NCI-H1092 (cell line): ENCODE results near the gene NCOR1.

ENCODE experiments used
- DNase-seq: peaks from one replicate; lab custom pipeline; 2025; lab: John Stamatoyannopoulos, UW

The NCOR1 gene

DNA sequence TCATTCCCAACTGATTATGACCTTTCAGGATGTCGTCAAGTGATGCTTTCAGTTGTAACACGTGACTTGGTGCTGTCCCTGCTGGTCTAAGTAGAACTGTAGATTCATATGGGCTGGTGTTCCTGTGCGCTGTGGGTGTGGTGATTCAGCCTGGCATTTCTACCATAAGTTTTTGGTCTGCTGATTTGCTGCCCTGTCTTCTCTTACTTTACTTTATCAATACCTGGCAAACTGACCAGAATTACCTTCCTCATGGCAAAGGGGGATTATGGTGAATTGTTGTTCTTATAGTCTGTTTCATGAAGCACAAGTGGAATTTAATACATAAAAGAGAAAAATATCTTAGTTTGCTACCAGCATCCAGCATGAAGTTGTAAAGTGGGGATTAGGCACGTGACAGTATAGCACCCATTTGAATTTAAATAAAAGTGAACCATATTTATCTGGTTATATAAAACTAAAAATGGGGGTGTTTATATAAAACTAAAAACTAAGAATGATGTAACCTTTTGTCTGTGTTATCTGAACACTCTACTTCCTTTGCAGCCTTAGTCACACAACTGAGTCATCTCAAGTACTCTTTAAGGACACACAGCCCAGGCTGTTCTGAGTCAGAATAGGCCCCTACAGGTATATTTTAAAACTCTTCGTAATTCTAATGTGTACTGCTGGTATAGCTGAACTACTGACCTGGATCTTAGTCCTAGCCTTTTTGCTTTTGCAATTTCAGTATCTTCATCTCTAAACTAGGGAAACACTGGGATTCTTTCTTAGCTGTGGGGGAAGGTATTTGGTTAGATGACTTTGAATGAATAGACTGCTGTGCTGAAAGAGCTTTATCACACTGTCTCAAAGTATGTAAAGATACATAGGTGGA lies 187.4 kb downstream of the NCOR1 start:
- no peak for DNase-seq

DNA sequence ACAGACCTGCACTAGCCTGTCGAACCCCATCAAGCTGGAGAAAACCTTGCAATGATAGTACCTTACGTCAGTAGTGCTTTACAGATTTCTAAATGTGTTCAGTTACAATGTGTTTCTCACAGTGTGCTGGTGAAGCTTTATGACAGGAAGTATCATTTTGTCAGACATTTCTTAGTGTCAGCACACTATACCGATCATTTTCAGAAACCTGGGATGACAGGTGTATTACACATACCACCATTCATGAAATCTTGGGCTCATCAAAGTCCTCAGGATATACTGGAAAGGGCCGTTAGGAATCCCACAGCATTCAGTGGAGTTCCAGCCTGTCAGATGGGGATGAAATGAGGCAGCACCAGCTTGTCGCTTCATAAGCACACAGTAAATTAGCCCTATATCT lies 188.4 kb downstream of the NCOR1 start:
- DNase-seq: no peak

DNA sequence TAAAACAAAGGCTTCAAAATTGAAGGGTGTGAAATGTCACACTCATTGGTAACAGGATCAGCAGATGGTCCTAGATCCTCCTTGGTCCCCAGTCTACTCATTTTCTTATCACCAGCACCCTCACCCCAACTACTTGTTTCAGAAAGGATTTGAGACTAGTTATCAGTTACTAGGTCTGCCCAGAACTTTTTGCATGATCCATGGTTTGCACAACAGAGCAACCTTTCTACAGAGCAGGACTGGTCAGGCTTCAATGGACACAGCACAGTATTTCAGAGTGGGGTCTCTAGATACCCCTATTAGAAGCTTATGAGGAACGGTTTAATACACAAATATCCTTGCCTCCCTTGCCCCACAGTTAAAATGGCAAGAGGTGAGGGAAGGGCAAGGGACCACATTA lies 190.1 kb downstream of the NCOR1 start:
- no peak for DNase-seq

DNA sequence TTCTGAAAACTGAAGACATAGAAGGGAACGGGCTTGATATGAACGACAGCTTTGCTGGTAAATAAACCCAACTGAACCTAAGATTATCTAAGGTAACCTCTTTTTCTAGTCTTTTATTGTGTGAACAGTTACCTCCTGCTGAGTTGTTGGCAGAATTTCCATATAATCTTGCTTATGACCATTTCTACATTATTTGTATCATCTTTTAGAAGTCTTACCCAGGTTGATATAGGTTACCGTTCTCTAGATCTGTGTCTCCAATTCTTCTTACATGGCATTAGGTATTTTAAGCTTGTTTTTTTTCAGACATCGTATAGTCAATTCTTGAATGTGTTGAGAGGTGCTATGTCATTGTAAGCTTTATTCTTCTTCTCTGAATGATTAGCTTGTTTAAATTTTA lies 191.5 kb downstream of the NCOR1 start:
- no peak for DNase-seq

DNA sequence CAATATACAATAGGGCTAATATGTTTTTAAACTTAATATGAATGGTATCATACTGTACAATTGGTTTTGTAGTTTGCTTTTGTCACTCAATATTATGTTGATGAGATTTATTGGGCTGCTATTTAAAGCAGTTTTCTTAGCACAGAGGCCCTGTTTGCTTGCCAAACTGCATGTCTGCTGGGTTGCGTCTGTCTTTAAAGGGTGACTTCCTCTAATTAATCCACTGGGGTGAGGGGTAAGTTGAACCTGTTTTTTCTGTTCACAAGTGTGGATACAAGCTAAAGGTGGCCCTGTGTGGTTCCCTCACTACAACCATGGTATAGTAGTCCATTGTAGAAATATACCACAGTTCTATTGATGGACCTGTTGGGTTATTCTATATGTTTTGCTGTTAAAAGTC lies 196.0 kb downstream of the NCOR1 start:
- DNase-seq: no peak

DNA sequence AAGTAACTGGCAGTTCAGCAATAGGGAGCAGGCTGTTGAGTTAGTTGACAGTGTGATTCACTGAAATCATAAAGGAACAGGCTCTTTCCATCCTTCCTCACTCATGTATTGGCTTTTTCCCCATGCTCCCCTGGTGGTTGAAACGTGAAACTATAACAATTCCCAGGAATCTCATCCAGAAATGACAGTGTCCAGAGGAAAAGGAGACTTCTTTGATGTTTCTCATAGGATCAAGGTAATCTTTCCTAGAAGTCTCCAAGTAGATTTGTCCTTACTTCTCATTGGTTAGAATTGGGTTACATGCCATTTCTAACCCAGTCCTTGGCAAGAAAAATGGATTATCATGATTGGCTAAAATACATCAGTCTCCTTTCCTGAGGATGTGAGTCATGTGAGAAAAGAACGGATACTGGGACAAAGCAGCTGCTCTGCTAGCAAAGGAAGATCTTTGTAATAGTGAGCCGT lies 201.4 kb downstream of the NCOR1 start:
- no peak for DNase-seq

DNA sequence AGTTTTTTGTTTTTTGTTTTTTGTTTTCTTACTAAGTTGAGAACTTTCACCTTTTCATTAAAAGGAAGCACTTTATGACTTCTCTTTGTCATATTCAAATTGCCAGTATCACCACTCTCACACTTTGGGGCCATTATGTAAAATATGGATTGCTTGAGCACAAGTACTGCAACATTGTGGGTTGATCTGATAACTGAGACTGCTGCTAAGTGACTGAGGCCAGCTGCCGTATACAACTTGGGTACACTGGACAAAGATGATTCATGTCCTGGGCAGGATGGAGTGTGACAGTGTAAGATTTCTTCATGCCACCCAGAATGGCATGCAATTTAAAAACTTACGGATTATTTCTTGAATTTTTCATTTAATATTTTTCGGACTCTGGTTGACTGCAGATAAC lies 207.9 kb downstream of the NCOR1 start:
- no peak for DNase-seq

DNA sequence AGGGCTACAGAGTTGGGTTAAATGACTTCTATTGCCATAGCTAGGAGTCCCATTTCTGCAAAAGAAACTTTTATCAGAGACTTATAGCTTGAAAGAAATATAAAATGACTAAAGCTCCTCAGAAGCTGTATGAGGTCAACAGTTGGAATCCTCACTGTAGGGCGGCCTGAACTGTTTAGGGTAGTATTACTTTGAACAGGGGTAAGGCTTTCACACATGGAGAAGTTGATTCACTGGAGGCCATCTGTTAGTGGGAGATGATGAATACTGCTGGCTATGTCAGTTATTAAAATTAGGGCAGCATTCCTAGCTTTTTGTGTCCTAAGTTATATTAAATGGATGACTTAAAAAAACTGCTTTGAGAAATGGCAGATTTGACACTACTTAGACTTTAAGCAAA lies 209.7 kb downstream of the NCOR1 start:
- no peak for DNase-seq

DNA sequence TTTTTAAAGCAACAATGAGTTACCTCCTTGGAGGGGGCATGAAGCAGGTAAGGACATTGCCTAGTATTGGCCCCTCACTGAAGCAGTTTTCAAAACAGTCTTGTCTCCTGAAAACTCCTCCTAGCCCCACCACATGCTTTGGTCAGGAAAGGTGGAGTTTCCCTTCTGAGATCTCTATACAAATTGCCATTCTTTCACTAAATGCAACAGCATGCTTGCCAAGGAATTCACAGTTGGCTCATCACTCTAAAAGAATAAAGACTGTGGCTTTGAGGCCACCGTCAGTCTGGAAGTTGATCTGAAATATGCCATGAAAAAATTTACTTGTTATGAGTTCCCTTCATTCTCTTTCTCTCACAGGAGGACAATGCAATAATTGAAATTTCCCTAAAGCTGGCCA lies 211.5 kb downstream of the NCOR1 start:
- no peak for DNase-seq

DNA sequence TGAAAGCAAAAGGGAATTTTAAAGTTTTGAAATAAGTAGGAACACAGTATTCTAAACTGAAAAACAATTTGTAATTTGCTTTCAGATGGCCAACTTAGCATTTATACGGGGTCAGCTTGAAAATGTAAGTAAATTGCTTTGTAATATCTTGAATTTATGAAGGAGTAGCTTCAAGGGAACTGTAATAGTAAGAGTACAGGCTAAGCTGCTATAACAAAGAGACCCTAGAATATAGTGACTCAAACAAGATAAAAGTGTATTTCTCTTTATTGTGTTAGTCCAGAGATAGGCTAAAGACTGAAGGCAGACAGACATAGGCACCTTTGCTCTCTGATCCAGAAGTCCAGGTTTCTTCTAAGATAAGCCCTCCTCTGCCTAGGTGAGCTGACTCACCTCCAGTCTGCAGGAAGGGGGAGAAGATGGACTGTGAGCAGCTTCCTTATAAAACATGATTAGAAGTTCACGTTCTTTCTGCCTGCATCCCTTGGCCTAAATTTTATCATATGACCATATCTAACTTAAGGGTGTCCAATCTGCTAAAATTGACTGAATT lies 212.6 kb downstream of the NCOR1 start:
- no peak for DNase-seq

DNA sequence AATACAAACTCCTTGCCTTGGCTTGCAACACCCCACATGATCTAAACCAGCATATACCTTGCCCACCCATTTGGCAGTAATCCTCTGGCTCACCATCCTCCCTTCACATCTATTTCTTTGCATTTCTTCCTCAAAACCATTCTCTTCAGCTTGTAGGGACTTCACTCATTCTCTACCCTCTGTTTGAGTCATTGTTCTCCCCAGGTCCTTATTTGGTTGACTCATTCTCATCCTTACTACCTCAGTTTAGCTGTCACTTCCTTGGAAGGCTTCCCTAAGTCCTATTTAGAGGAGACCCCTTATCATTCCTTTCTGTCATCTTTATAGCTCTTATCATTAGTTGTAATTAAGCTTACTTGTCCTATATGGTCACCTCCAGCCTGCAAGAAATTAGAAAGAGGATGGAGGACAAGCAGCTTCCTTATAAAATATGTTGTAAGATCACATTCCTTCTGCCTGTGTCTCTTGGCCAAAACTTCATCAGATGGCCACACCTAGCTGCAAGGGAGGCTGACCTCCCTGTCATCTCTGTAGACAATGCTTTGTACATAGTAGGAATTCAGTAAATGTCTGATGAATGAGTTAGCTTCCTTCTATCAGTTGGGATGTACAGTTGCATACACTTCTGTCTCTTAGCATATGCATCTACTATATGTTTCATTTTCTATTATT lies 214.0 kb downstream of the NCOR1 start:
- DNase-seq: no peak

DNA sequence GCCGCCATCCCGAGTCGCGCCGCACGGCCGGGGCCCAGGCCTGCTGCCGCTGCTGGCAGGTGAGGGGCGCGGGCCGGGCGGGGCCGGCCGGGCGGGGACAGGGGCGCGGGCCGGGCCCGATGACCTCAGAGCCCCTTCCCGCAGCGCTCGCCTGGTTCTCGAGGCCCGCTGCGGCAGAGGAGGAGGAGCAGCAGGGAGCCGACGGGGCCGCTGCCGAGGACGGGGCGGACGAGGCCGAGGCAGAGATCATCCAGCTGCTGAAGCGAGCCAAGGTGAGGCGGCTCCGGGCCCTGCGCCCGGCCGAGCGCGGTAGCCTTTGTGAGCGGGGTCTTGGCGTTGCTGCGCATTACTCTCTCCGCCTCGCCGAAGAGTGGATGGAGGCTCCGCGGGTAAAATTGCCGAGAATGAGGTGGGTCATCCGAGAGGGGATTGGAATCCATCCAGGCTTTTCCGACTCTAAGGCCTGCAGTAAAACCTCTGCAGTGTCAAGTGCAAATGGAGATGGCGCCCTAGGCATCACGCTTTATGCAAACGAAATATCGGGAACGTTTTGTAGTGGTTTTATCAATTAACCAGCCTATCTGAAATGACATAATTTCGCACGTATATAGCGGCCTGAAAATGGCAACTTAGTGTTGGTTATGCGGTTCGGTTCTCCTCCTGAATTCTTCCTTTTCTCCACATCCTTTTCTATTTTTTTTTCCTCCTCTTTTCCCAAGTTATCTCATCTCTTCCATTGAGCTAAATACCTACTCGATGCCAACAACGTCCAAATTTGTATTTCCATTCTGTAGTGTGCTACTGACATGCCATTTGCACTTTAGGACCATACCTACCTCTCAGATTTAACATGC lies 215.1 kb downstream of the NCOR1 start:
- DNase-seq: peak; percentile 7

DNA sequence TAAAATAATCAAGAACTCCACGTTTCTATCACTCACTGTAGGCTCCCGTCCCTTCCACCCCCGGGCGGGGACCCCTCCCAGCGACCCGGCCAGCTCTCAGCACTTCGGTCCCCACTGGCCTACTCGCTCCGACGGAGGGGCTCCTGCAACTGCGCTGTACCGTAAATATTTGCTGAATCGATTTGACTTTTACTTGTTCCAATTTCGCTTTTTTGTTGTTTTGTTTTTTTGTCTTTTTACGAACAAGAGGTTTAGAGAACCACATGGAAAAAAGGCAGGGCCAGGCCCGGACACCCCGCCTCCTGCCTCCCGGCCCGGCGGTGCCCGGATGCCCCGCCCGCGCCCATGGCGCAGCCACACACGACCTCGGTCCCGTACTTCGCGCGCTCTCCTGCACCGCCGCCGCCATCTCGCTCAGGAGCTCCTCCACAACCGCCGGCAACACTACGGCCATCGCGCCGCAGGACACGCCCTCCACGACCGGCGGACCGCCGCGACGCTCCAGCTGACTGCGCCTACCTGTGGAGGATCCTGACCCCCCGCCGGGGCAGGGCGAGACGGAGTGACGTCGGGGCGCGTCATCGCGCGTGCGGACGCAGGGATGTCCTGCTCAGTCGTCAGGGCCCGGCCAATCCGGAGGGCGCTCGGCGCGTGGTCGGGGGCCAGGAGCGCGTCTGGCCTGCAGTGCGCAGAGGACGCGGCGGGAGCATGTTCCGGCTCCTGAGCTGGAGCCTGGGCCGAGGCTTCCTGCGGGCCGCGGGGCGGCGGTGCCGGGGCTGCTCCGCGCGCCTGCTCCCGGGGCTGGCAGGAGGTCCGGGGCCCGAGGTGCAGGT lies 216.0 kb downstream of the NCOR1 start, which contains the start of the genes TTC19 and ZSWIM7:
Gene TTC19 (plus strand): TSS at position 684 of the 833 bp plus-strand sequence. CDS start 25 bp downstream, at position 709.
Gene ZSWIM7 (minus strand): TSS at position 564 of the 833 bp plus-strand sequence. CDS start 110 bp downstream, at position 454.
- peak; percentile 86 for DNase-seq

DNA sequence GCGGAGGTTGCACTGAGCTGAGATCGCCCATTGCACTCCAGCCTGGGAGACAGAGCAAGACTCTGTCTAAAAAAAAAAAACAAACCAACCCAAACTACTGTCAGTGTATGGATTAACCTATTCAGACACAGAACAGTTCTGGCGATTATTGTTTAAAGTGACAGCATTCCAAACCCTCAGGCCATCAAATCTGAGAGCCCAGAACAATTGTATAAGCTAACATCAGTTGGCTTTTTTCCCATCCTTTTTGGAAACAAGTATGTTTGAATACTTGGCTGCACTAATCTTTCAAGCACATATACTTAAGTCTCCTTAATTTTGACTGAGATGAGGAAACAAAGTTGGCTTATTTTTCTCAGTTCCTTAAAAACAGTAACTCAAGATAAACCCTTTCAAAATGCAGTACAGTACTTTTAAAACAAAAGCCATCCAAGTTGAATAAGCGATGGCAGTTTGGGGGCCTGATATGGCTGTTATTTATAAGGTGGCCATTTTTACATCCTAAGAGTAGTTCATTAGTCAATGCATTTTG lies 217.2 kb downstream of the NCOR1 start:
- no peak for DNase-seq

DNA sequence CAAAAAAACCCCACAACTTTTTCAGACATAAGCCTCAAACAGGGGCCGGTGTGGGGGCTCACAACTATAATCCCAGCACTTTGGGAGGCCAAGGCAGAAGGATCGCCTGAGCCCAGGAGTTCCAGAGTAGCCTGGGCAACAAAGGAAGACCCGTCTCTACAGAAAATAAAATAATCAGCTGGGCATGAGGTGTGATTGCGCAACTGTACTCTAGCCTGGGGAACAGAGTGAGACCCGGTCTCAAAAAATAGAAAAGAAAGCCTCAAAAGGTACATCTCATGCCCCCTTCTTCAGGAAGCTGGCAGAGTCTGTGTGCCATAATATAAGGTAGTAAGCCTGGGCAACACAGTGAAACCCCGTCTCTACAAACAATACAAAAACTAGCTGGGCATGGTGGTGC lies 219.0 kb downstream of the NCOR1 start:
- no peak for DNase-seq

DNA sequence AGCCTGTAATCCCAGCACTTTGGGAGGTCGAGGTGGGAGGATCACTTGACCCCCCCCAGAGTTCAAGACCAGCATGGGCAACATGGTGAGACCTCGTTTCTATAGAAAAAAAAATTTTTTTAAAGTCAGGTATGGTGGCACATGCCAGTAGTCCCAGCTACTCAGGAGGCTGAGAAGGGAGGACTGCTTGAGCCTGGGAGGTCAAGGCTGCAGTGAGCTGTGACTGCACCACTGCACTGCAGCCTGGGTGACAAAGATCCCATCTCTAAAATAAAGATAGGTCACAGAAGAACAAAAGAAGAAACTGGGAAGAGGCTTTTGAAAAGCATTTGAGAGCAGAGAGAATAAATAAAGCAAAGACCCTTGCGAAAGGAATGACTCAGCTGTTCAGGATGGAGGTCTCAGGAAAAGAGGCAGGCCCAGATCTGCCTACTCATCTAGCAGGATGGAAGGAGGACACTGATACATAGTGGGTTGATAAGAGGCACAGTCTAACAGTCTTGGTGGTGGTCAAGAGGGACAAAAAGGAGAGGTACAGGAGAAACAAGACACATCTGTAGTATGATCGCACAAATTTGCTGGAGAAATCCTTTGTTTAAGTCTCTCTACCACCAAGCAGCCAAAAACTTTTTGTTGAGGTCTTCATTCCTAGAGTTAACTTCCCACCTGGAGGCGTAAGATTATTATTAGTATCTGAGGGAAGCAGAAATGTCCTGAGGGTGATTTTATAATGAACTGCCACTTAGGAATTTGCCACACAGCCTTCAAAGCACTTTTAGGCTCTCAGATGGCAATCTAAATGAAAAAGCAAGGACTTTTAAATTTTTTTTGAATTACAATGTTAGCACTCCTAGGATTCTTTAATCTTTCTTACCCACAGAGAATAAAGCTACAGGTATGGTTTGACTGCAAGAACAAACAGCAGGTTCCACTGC lies 233.4 kb downstream of the NCOR1 start:
- DNase-seq: no peak

DNA sequence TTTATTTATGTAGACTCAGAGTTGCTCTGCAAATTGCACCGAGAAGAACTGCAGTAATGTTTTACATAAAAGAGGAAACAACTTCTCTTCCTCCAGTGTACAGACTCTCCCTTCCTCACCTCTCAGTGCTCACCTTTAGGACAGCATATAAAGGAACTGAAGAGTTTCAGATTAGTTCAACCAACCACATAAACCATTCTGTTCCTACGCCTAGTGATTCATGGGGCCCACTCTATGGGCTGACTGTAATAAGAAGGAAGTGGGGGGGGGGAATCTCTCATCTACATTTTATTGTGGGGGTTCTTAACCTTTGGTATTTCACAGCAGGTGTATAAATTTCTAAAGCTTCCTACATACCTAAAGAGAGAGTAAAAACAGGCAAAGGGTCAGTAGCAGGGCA lies 234.1 kb downstream of the NCOR1 start:
- DNase-seq: no peak
